HG03139 (cell line): ENCODE measurements around the gene TRAPPC2B.

Source experiments
- ATAC-seq: cut with Tn5 transposase; IDR thresholded peaks from one replicate; pipeline ENCODE4 v1.9.1; 2021; ENCODE audit not compliant: unreplicated experiment

Gene TRAPPC2B

DNA sequence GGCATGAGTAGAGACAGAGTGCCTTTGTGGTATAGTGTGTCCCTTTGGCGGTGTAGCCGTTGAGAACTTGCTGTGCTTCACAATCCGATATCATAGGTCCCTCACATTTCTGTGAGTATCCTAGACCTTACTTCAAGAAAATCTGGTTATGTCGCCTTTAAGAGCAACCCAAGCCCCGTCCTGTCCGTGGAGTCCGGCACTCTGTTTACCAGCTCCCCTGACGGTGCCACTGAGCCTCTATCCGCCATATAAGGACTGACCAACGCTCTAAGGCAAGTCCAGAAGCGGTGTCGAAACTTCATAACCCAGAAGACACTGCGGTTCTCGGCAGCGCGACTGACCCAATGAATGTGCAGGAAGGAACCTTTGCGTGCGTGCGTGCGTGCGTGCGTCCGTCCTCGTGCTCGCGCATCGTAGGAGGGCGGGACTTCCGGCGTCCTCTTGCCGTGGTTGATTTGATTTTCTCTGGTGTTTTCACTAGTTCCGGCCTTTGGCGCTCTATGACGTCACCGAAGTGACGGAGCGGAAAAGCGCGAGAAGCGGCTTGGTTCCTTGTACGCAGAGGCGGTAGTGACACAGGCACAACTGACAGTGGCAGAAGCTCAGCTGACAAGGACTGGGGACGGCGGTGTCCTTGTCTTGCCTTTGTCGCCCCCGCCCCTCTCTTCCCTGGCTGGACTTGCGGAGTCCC lies at the start of gene TRAPPC2B, which contains the start of gene ZNF547:
TRAPPC2B (plus strand) TSS at position 555 of the 691 bp plus-strand sequence. CDS start 1,283 bp downstream, outside the sequence.
ZNF547 (plus strand) TSS at position 555 of the 691 bp plus-strand sequence. CDS start 5,005 bp downstream, outside the sequence.
- ATAC-seq, result peak; percentile 96

DNA sequence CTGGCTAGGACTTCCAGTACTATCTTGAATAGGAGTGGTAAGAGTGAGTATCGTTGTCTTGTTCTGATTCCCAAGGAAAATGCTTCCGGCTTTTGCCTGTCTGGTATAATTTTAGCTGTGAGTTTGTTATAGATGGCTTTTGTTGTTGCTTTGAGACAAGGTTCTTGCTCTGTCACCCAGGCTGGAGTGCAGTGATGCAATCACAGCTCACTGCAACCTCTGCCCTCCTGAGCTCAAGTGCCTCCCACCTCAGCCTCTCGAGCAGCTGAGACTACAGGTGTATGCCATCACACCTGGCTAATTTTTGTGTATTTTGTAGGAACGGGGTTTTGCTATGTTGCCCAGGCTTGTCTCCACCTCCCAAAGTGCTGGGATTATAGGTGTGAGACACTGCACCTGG lies 49.2 kb upstream of the TRAPPC2B start:
- no peak for ATAC-seq

GRCh38 chr19:57317503-57317902 lies 45.8 kb upstream of the TRAPPC2B start:
- ATAC-seq, result no peak

- ATAC-seq, result no peak
Measured at GRCh38 chr19:57319869-57320179, 43.5 kb upstream of the TRAPPC2B start.

GRCh38 chr19:57320180-57321084 lies 42.9 kb upstream of the TRAPPC2B start, which contains the start of gene ZNF543:
Gene ZNF543 (plus strand): TSS chr19:57320472. CDS start chr19:57320854, 382 bp downstream.
- ATAC-seq, result peak; percentile 96

GRCh38 chr19:57321116-57321515 lies 42.2 kb upstream of the TRAPPC2B start:
- ATAC-seq, result no peak

DNA sequence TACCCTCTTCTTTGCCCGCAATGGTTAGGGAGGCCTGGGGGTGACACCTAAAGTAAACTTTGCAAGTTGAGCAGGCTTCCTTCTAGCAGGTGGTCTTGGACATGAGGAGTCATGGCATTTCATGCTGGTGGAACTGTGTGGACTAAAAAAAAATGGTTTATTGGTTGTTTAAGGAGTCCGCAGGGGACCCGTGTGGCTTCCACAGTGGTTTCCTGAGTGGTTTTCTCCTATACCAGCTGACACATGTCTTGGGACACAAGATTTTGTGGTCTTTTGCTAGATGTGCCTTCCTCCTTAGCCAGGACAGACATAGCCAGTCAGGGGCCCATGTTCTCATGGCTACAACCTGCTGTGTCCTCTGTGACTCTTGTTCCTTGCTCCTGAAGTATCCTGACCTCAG lies 41.6 kb upstream of the TRAPPC2B start:
- ATAC-seq, result no peak

- ATAC-seq, result no peak
Measured at GRCh38 chr19:57324992-57325391, 38.4 kb upstream of the TRAPPC2B start.

GRCh38 chr19:57327993-57328392 lies 35.4 kb upstream of the TRAPPC2B start:
- no peak for ATAC-seq

- no peak for ATAC-seq
Measured at GRCh38 chr19:57334191-57334590, 29.2 kb upstream of the TRAPPC2B start.

- no peak for ATAC-seq
Measured at GRCh38 chr19:57338877-57339276, 24.5 kb upstream of the TRAPPC2B start.

DNA sequence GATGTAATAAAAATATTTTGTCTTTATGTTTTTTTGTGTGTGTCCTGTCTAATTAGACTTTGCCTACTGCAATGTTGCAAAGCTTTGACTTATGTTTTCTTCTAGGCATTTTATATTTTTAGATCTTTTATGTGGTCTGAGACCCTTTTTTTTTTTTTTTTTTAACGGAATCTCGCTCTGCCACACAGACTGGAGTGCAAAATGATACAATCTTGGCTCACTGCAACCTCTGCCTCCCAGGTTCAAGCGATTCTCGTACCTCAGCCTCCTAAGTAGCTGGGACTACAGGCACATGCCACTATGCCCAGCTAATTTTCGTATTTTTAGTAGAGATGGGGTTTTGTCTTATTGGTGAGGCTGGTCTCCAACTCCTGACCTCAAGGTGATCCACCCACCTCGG lies 20.8 kb upstream of the TRAPPC2B start:
- ATAC-seq, result no peak

DNA sequence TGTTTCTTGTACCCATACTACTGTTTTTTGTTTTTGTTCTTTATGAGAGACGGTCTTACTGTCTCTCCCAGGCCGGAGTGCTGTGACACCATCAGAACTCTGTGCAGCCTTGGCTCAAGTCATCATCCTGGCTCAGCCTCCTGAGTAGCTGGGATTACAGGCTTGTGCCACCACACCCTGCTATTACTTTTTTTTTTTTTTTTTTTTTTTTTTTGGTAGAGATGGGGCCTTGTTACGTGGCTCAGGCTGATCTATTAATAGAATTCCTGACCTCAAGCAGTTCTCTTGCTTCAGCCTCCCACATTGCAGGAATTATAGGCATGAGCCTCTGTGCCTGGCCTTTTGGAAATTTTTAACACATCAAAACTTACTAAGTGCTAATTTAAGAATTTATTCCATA lies 15.2 kb upstream of the TRAPPC2B start:
- ATAC-seq, result no peak

DNA sequence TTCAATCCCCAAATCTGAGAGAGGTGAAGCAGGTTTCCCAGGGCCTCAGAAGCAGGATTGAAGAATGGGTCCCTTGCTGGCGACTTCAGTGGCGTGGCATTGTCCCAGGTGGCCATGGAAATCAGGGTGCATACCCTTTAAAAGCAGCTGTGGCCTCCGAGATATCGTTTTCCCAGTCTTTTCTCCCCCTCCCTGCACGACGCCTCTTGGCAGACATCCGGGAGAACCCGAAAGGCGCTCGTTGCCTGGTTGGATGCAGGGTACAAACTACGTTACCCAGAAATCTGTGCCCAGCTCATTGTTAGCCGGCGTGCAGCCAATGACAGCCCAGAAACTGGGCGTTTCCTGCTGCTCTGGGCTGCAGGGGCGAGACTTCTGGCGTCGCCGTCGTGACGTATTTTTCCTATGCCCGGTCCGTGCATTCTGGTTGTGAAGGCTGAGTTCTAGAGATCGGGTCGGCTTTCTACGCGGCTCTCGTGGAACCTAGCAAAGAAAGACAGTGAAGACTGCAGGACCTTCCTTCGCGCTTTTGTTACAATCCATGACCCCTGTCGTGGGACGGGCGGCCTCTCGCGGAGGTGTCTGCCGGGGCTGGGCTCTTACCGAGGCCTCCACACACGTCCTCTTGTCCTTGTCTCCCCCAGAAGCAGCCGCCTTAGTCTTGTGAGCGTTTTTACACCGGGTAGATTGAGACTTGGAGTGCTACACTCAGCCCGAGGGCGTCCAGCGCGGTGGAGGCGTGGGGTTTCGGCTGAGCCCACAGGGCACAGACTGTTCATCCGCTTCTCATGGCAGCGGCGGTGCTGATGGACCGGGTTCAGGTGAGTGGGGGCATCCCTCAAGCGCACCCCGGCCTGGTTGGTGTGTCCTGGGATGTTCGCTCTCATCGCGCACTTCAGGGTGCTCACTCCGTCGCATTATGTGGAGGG lies 12.2 kb upstream of the TRAPPC2B start, which contains the start of gene ZNF304:
ZNF304 (plus strand) TSS at position 395 of the 929 bp plus-strand sequence; CDS start at position 789, 394 bp downstream.
- ATAC-seq, result peak; percentile 96

DNA sequence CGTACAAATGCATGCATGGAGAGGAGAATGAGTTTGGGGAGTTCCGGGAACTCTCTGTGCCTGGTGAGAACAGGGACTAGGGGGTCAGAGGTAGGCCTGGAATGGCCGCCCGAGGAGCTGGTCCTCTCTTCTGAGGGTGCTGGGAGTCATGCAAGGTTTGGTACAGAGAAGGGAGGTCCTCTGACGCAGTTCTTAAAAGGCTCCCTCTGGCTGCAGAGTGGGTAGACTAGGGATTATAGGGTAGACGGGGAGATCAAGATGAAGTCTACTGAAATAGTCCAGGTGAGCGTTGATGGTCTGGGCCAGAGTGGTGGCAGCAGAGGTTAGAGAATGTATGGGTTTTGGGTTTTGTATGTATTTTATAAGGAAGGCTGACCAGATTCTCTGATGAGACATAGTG lies 11.5 kb upstream of the TRAPPC2B start:
- no peak for ATAC-seq

- no peak for ATAC-seq
Measured at GRCh38 chr19:57355916-57356315, 7.4 kb upstream of the TRAPPC2B start.

GRCh38 chr19:57357406-57357805 lies 5.9 kb upstream of the TRAPPC2B start:
- no peak for ATAC-seq

- no peak for ATAC-seq
Measured at GRCh38 chr19:57359300-57359699, 4.1 kb upstream of the TRAPPC2B start.

- no peak for ATAC-seq
Measured at GRCh38 chr19:57362419-57362818, 932 bp upstream of the TRAPPC2B start.

DNA sequence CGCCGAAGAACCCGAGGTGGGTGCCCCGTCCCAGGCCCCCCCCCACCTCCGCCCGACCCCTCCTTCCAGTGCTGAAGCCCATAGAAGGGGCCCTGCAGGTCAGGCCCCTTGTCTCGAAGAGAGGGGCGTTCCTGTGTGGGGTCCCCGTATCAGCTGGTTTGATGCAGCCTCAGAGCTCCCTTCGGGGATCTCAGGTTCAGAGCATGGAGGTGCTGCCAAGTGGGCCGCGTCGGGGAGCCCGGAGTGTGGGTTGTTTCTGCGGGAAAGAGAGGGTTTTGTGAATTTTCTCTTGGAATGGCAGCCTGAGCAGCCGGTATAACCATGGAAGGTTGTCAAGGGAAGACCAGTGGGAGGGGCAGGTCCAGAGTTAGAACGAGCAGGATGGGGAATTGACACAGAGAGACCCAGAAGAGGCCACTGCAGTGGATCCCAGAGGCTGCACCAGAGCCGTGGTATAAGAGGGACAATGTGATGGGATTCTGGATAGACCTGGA lies 384 bp downstream of the TRAPPC2B start:
- no peak for ATAC-seq

- ATAC-seq, result no peak
Measured at GRCh38 chr19:57366776-57367175, 3.4 kb downstream of the TRAPPC2B start.
